Pericardium fibroblast (primary cell): ENCODE measurements around the gene RRAGD. TPM values are rescaled to one million over a fixed set of nuclear protein-coding genes. Genes with fewer than 3 reads are reported as not detected.

Experiments used
- total RNA-seq: library from RNA; depleted of rRNA; stranded (reverse); fragments of >200 nt; gene quantifications from 2 replicates; pipeline ENCODE4 v1.2.3, GENCODE V29; 2015

RRAGD gene, protein sequence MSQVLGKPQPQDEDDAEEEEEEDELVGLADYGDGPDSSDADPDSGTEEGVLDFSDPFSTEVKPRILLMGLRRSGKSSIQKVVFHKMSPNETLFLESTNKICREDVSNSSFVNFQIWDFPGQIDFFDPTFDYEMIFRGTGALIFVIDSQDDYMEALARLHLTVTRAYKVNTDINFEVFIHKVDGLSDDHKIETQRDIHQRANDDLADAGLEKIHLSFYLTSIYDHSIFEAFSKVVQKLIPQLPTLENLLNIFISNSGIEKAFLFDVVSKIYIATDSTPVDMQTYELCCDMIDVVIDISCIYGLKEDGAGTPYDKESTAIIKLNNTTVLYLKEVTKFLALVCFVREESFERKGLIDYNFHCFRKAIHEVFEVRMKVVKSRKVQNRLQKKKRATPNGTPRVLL
- 0.17 and 1.5 TPM in 2 replicates for total RNA-seq

DNA sequence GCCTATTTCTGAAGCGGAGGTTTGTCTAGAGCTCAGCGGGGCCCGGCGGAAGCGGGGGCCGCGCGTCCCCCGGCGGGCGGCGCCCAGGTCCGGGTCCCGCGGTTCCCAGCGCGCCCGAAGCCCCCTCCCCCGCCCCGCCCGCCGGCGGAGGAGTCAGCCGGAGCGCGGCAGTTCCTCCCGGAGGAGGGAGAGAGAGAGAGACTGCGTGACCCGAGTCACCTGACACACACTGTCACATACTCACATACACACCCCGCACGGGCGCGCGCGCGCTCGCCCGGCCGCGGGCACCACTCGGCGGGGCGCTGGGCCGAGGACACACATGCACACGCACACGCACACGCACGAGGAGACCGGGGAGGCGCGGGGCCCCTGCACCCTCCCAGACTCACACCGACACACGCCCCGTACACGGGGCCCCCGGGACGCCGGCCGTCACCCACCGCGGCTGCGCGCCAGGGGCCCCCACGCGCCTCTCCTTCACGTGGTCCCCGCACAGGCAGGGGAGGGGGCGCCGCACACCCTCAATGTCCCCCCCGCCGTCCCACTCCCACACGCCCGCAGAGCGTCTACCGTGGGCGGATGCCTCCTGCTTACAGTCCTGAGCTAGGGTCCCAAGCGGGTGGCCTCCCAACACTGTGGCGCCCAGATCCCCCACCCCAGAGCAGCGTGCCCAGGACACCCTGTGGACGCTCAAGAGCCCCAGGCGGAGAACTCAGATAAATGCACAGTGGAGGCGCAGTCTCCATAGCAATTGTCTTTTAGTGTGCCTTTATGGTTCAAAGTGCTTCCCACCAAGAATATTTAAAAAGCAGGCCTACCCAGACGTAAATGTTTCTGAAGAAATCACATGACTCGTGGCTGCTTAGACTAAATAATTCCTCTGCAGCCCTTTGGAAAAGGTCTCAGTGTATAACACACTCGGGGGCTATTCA lies at the start of gene RRAGD:
Gene RRAGD, minus strand, starts transcription at position 203 of the 935 bp plus-strand sequence. CDS start 280 bp downstream, outside the sequence.

DNA sequence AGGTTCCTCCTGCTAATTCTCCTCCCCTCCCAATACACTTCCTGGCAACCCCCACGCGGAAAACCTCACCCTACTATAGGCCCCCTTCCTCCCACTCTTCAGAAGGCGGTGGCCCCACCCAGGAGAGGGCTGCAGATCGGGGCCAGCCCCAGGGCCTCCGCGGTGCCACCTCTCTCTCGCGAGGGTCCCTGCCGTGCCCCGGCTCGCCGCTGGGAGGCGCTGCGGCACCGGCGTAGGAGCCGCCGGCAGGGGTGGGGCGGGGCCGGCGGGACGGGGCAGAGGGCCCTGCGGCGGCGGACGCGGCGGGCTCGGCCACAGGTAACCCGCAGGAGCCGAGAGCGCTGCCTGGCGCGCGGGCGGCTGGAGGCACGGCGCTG lies 20.8 kb upstream of the RRAGD start, which contains the start of gene ANKRD6:
Gene ANKRD6, plus strand, starts transcription at position 278 of the 377 bp plus-strand sequence. CDS start 133,825 bp downstream, outside the sequence.

DNA sequence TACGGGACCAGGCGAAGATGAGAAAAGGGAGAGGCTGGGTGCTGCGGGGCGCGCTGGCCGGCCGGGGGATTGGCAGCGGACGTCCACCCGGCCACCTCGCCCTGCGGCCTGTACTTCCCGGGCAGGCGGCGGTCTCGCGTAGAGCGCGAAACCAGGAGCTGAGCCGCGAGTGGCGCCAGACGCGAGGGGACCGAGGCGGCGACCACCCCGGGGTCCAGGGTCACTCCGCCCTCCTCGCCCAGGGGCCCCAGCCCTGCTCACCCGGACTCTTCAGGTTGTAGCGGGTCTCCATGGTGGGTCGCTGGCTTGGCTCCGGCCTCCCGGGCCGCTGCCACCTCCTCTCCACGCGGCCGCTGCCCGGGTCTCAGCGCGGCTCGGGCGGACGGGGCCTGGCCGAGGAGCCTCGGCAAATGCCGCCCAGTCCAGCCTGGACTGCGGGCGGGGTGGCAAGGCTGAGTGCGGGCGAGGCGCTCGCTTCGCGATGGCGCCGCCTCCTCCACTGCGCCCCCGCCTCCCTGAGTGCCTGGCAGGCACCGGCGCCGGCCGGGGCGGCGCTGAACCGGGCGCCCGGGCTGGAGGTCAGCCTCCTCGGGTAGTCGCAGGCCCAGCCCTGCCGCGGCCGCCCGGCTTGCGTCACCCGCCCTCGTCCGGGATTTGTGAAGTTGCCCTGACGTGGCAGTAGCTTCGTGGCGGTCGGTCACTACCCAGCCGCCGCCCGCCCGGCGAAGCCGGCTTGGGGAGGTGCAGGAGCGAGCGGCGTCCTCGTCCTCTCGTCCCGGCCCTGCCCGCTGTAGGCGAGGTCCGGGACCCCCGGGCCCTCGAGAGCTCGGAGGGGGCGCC lies 59.6 kb downstream of the RRAGD start, which contains the start of gene UBE2J1:
Gene UBE2J1, minus strand, starts transcription at position 445 of the 840 bp plus-strand sequence. Its CDS starts 153 bp downstream, at position 292.

DNA sequence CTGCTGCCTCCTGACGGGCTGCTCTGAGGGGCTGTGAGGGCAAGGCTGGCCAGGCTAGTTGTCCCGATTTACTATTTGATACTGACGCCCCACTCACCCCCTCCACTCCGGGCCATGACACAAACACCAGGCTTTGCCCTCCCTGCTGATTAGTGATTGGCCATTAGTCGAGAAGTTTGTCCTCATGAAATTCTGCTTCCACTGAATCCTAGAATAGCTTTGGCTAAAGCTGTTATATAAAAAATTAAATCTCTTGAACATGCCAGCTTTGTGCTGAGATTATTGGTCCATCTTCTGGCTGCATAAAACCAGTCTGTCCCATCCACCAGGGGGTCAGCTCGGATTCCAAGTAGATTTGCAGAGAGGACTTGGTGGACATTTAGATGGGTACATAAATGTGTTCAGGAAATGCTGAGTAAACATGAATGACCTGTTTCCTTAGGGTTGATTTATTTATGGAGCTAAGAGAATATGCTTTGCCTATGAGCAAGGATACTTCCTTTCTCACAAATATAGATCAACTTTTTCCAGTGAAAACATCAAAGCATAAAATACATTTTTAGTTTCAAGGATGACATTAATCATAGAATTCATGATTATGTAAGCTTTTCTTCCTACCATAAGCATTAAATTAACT lies 96.7 kb downstream of the RRAGD start, which contains the start of gene GABRR2:
Gene GABRR2, minus strand, starts transcription at position 51 of the 637 bp plus-strand sequence. CDS start 134 bp downstream, outside the sequence.

Other genes starting within 250 kb of the RRAGD start
- not detected in 2 replicates for gene GABRR1, start 194.9 kb downstream of the RRAGD start, total RNA-seq
- not detected in 2 replicates for gene GABRR2, start 97.0 kb downstream of the RRAGD start, total RNA-seq
- 26.9 and 35.1 TPM in 2 replicates for gene UBE2J1, start 59.6 kb downstream of the RRAGD start, total RNA-seq
- 0.51 and 6.3 TPM in 2 replicates for gene ANKRD6, start 20.9 kb upstream of the RRAGD start, total RNA-seq
- gene LYRM2, start 226.5 kb upstream of the RRAGD start, total RNA-seq, result 12.0 and 19.8 TPM in 2 replicates